ENCODE measurements around the gene TSPEAR. TPM values are rescaled to one million over a fixed set of nuclear protein-coding genes. Genes with fewer than 3 reads are reported as not detected.

The TSPEAR gene
- total and polyA plus RNA-seq, 9 of the 15 experiments (the other 6 are each of a cell fraction or from before 2014, with no cell fraction given) = not detected

GRCh38 chr21:44499211-44499560 is 212.2 kb downstream of the TSPEAR start:
- BruUV-seq (replicated peaks) = no TSS peak
- no peak overlapping the region for H3K4me3 ChIP-seq
- FAIRE-seq (no peak), DNase-seq (ENCODE audit: extremely low read depth in 1 of 4, low spot score in 3 of 4) (no peak), ATAC-seq (no peak)
- peaks cover 8% of the 10 kb centered on the region for H4K20me1 ChIP-seq (replicated peaks; ENCODE audit: control insufficient read depth, insufficient read depth, low read length)
- TF ChIP-seq POLR3A (IDR thresholded peaks at IDR 0.05; ENCODE audit: borderline replicate concordance, extremely low read depth, insufficient read depth, insufficient read length) (no peak), ZNF668 (CRISPR knock-in tag; IDR thresholded peaks at IDR 0.05) (no peak), FOXJ2 (tag; IDR thresholded peaks at IDR 0.05) (no peak), KLF10 (CRISPR knock-in tag; IDR thresholded peaks at IDR 0.05) (no peak), GTF2B (IDR thresholded peaks at IDR 0.05; ENCODE audit: extremely low read depth, insufficient read length) (no peak), ZC3H8 (IDR thresholded peaks at IDR 0.05) (no peak), SLC30A9 (CRISPR knock-in tag; IDR thresholded peaks at IDR 0.05) (no peak), SRF (CRISPR knock-in tag; IDR thresholded peaks at IDR 0.05) (no peak), ZNF717 (CRISPR knock-in tag; IDR thresholded peaks at IDR 0.05) (no peak), BRF1 (IDR thresholded peaks at IDR 0.05; ENCODE audit: borderline replicate concordance, extremely low read depth, insufficient read length) (no peak), TAF1 (IDR thresholded peaks at IDR 0.05; ENCODE audit: control insufficient read depth, extremely low read depth, insufficient read depth, low read length, severe bottlenecking) (no peak), PKNOX1 (IDR thresholded peaks at IDR 0.05) (no peak), DEAF1 (CRISPR knock-in tag; IDR thresholded peaks at IDR 0.05) (no peak), HNRNPL (IDR thresholded peaks at IDR 0.05; ENCODE audit: low read depth, low read length) (no peak), SFPQ (IDR thresholded peaks at IDR 0.05; ENCODE audit: low read depth, low read length) (no peak)
- in situ Hi-C loops (cut with MboI) (no loop called here), intact Hi-C loops (cut with micrococcal nuclease) (no loop called here)
- no peak overlapping the region for H3K9ac ChIP-seq (ENCODE audit: insufficient read depth in 1 of 2, low read depth in 2 of 2, low read length in 2 of 2)
- no peak overlapping the region for H3K4me2 ChIP-seq (ENCODE audit: insufficient read depth, low read length)
- H2AFZ ChIP-seq (ENCODE audit: low read depth, low read length) = no peak overlapping the region
- no peaks in the 10 kb centered on the region for H3K79me2 ChIP-seq (ENCODE audit: control insufficient read depth, insufficient read depth, low read length)
- WGBS (ENCODE audit: insufficient coverage, low coverage, missing lambda C conversion rate) = 11% methylated on average over 15 of the region's 18 CpGs
- ChIA-PET POLR2A (no interaction called here), CTCF (ENCODE audit: low intra/inter-chr PET ratio) (no interaction called here)
- peaks cover 78 to 94% of the 10 kb centered on the region in 2 experiments for H3K27me3 ChIP-seq (ENCODE audit: control insufficient read depth in 2 of 2, insufficient read depth in 2 of 2, low read length in 2 of 2)
- no peak overlapping the region for H3K27ac ChIP-seq (ENCODE audit: extremely low read depth, low read depth, low read length)
- H3K4me1 ChIP-seq (replicated peaks in 1 of 2; ENCODE audit: control insufficient read depth in 2 of 2, insufficient read depth in 2 of 2, low read length in 2 of 2) = peaks cover 0 to 28% of the 10 kb centered on the region in 2 experiments; a peak in 3 of 5 replicates
- no peaks in the 10 kb centered on the region for H3K36me3 ChIP-seq (ENCODE audit: control insufficient read depth, insufficient read depth, low read length)
- no peaks in the 10 kb centered on the region for H3K9me1 ChIP-seq (ENCODE audit: control insufficient read depth, insufficient read depth, low read length)
- H3K9me3 ChIP-seq (replicated peaks; ENCODE audit: control insufficient read depth, insufficient read depth, low read depth, low read length) = no peaks in the 10 kb centered on the region
